Measurements from ENCODE around the gene ALOX15B. TPM values are rescaled to one million over a fixed set of nuclear protein-coding genes. Genes with fewer than 3 reads are reported as not detected.

Gene ALOX15B
- total RNA-seq, 5 donors from 2014 or later (not counting 1 experiment from before 2014, with no cell fraction given) = 0.10 to 0.20 (median 0.13) TPM; not detected in 2

DNA sequence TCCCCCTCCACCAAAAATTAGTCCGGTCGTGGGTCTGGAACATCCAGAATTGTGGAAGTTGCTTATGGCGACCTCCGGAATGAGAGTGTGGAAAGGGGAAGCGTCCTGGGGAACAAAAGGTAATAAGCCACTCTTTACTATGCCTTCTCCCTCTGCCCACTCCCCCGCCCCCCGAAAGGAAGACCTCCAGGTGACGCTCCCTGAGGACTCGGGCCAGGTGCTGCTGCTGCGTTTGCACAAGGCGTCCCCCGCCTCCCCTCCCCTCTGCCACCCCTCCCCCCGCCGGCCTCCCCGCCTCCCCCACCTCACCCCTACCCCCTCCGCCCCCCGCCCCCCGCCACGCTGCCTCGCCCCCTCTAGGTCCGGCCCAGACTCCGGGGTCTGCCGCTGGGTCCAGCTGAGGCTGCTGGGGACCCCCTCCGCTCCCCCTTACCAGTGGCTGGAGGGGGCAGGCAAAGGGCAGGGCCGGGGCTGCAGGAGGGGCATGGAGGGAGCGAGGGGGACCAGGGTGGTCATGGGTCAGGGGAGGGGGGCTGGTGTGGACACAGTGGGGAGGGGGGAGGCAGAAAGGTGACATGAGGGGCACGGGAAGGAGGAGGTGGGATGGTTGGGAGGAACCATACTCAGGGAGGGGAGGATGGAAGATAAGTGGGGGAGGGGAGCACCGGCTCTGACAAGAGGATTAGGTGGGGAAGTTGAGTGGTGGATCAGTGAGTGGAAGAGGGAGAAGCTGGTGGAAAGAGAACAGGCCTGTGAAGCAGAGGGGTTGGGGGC, 25.1 kb downstream of the ALOX15B start:
- Mint-ChIP-seq H3K9me3 (no peaks in the 10 kb centered on the region), H3K4me3 (no peak overlapping the region), H3K27ac (no peak overlapping the region), H3K4me1 (no peaks in the 10 kb centered on the region), H3K36me3 (no peaks in the 10 kb centered on the region), H3K27me3 (peaks cover 42 to 48% of the 10 kb centered on the region in 2 donors)
- WGBS (ENCODE audit: insufficient coverage) = 0% methylated on average over 3 of the region's 28 CpGs
- no peak overlapping the region for H3K27ac ChIP-seq (ENCODE audit: low read length)
- ATAC-seq (replicated peaks in 1 of 4) (no peak), DNase-seq (no peak)
- H3K4me3 ChIP-seq (ENCODE audit: control insufficient read depth in 1 of 2, extremely low read depth in 1 of 2, low read length in 1 of 2) = no peak overlapping the region
- peaks cover 4 to 37% of the 10 kb centered on the region in 2 experiments for H3K27me3 ChIP-seq (replicated peaks in 1 of 2; ENCODE audit: control insufficient read depth in 2 of 2, extremely low read depth in 1 of 2, insufficient read depth in 2 of 2, low read length in 1 of 2)
- H3K9me3 ChIP-seq = no peaks in the 10 kb centered on the region
- no peaks in the 10 kb centered on the region for H3K4me1 ChIP-seq (ENCODE audit: control insufficient read depth in 1 of 2, extremely low read depth in 1 of 2, insufficient read depth in 2 of 2, low read length in 2 of 2)
- ChIA-PET CTCF (no interaction called here), POLR2A (no interaction called here)
- H3K36me3 ChIP-seq (ENCODE audit: control insufficient read depth in 2 of 2, extremely low read depth in 1 of 2, insufficient read depth in 1 of 2, low read length in 1 of 2) = no peaks in the 10 kb centered on the region

DNA sequence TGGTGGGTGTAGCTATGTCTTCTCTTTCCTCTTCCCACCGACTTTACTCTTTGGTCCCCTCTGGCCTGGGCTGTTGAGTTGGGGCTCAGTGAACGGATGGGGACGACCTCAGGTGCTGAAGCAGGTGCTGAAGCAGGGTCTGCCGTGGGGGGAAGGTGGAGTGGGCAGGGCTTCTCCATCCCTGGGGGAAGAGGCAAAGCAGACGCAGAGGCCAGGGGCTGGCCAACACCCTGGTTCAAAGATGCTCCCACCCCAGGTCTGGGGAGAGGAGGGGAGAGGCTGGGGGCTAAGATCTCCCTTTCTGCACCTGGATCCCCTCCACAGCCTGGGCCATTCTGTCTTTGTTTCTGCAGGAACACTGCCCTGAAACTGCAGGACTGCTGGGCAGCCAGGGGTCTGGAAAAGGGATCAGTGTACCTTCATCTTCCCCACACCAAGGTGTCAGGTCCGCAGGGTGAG, 25.7 kb downstream of the ALOX15B start:
- ATAC-seq (replicated peaks in 1 of 4) = no peak
- peaks cover 4 to 34% of the 10 kb centered on the region in 2 experiments for H3K27me3 ChIP-seq (replicated peaks in 1 of 2; ENCODE audit: control insufficient read depth in 2 of 2, extremely low read depth in 1 of 2, insufficient read depth in 2 of 2, low read length in 1 of 2)
- no peaks in the 10 kb centered on the region for H3K36me3 ChIP-seq (ENCODE audit: control insufficient read depth in 2 of 2, extremely low read depth in 1 of 2, insufficient read depth in 1 of 2, low read length in 1 of 2)
- no peak overlapping the region for H3K4me3 ChIP-seq (ENCODE audit: control insufficient read depth in 1 of 2, extremely low read depth in 1 of 2, low read length in 1 of 2)
- no peaks in the 10 kb centered on the region for H3K4me1 ChIP-seq (ENCODE audit: control insufficient read depth in 1 of 2, extremely low read depth in 1 of 2, insufficient read depth in 2 of 2, low read length in 2 of 2)
- POLR2A ChIA-PET = no interaction called here
- H3K36me3 Mint-ChIP-seq = no peaks in the 10 kb centered on the region
- CTCF ChIA-PET = no interaction called here
- no peak overlapping the region for H3K4me3 Mint-ChIP-seq
- H3K27me3 Mint-ChIP-seq = peaks cover 36 to 43% of the 10 kb centered on the region in 2 donors
- 40% methylated on average over 1 of the region's 6 CpGs for WGBS (ENCODE audit: insufficient coverage)
- H3K9me3 ChIP-seq = no peaks in the 10 kb centered on the region
- no peaks in the 10 kb centered on the region for H3K4me1 Mint-ChIP-seq
- no peak for DNase-seq
- H3K27ac ChIP-seq (ENCODE audit: low read length) = no peak overlapping the region
- no peaks in the 10 kb centered on the region for H3K9me3 Mint-ChIP-seq
- no peak overlapping the region for H3K27ac Mint-ChIP-seq

DNA sequence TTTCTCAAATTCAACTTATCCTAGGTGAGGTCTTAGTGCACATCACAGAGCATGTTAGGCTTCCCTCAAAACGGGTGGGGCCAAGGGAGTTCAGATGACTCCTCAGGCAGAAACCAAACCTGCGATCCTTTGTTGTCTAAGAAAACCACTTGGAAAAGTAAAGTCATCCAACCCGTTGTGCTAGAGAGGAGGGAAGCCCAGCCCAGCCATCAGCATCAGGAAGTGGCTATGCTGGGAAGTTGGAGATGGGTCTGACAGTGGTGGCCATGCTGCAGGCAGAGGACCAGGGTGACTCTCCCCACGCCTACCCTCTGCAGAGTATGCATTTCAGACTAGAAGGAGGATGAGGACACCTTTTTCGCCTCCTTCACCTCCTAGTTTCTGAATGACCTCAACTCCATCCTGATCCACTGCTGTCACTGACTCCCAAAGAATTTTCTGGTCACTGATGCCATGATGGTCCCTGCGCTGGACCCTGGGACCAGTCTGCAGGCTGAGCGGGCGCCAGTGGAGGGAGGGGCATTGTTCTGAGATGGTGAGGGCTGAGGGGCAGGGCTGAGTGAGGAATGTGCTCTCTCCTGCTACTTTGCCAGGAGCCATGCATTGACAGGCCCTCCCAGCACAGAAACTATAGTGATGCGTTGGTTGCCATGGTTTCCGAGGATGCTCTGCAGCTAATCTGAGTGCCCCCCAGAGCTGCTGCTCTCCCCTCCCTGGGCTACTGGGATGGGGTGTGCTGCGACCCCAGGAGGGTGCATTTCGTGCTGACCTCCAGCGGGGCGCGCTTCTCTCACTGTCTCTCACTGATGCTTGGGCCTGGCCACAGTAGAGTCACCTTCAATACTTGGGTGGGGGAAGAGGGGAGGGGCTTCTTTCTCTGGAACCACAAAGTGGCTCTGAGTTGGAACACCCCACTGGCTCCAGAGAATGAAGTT, 28.2 kb downstream of the ALOX15B start:
- H3K36me3 Mint-ChIP-seq = no peaks in the 10 kb centered on the region
- no peak for ATAC-seq (replicated peaks in 1 of 4)
- Histone ChIP-seq H3K27me3 (replicated peaks in 1 of 2; ENCODE audit: control insufficient read depth in 2 of 2, extremely low read depth in 1 of 2, insufficient read depth in 2 of 2, low read length in 1 of 2) (peaks cover 2 to 56% of the 10 kb centered on the region in 2 experiments), H3K27ac (ENCODE audit: low read length) (no peak overlapping the region), H3K4me3 (ENCODE audit: control insufficient read depth in 1 of 2, extremely low read depth in 1 of 2, low read length in 1 of 2) (no peak overlapping the region), H3K4me1 (ENCODE audit: control insufficient read depth in 1 of 2, extremely low read depth in 1 of 2, insufficient read depth in 2 of 2, low read length in 2 of 2) (peaks cover 0 to 2% of the 10 kb centered on the region in 2 experiments), H3K36me3 (ENCODE audit: control insufficient read depth in 2 of 2, extremely low read depth in 1 of 2, insufficient read depth in 1 of 2, low read length in 1 of 2) (no peaks in the 10 kb centered on the region), H3K9me3 (no peaks in the 10 kb centered on the region)
- H3K4me1 Mint-ChIP-seq = no peaks in the 10 kb centered on the region
- no peak overlapping the region for H3K4me3 Mint-ChIP-seq
- no peak overlapping the region for H3K27ac Mint-ChIP-seq
- CTCF ChIA-PET = no interaction called here
- H3K9me3 Mint-ChIP-seq = no peaks in the 10 kb centered on the region
- WGBS (ENCODE audit: insufficient coverage) = 74% methylated on average over 7 of the region's 15 CpGs
- POLR2A ChIA-PET = no interaction called here
- no peak for DNase-seq
- H3K27me3 Mint-ChIP-seq = peaks cover 31 to 40% of the 10 kb centered on the region in 2 donors

DNA sequence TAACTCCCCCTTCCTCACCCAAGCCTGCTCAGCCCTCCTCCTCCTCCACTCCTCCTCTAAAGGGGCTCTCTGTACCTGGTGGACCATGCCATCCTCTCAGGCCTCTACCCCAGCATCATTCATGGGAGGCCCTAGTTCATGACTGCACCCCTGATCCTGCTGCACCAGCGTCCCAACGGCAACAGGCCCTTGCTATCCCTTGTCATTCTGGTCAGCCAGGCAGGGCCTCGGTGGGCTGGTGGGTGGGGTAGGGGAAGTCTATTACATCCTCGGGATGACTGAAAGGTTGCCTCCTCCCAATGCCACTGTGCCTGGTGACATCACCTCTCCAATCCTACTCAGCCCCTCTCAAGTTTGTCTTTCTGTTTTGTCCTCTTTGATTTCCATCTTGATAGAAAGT, 28.9 kb downstream of the ALOX15B start:
- H3K4me1 ChIP-seq (ENCODE audit: control insufficient read depth in 1 of 2, extremely low read depth in 1 of 2, insufficient read depth in 2 of 2, low read length in 2 of 2) = peaks cover under 1 to 9% of the 10 kb centered on the region in 2 experiments
- no peaks in the 10 kb centered on the region for H3K9me3 ChIP-seq
- Mint-ChIP-seq H3K4me3 (no peak overlapping the region), H3K9me3 (no peaks in the 10 kb centered on the region), H3K4me1 (peaks cover 5 to 6% (median 6%) of the 10 kb centered on the region in 3 donors), H3K36me3 (no peaks in the 10 kb centered on the region), H3K27me3 (peaks cover 29 to 39% of the 10 kb centered on the region in 2 donors), H3K27ac (no peak overlapping the region)
- CTCF ChIA-PET = no interaction called here
- WGBS (ENCODE audit: insufficient coverage) = no CpG with 5 or more reads among the region's 4 CpGs
- no peak overlapping the region for H3K27ac ChIP-seq (ENCODE audit: low read length)
- H3K36me3 ChIP-seq (ENCODE audit: control insufficient read depth in 2 of 2, extremely low read depth in 1 of 2, insufficient read depth in 1 of 2, low read length in 1 of 2) = no peaks in the 10 kb centered on the region
- POLR2A ChIA-PET = no interaction called here
- ATAC-seq (replicated peaks in 1 of 4) (no peak), DNase-seq (no peak)
- no peak overlapping the region for H3K4me3 ChIP-seq (ENCODE audit: control insufficient read depth in 1 of 2, extremely low read depth in 1 of 2, low read length in 1 of 2)
- H3K27me3 ChIP-seq (replicated peaks in 1 of 2; ENCODE audit: control insufficient read depth in 2 of 2, extremely low read depth in 1 of 2, insufficient read depth in 2 of 2, low read length in 1 of 2) = peaks cover 2 to 61% of the 10 kb centered on the region in 2 experiments

DNA sequence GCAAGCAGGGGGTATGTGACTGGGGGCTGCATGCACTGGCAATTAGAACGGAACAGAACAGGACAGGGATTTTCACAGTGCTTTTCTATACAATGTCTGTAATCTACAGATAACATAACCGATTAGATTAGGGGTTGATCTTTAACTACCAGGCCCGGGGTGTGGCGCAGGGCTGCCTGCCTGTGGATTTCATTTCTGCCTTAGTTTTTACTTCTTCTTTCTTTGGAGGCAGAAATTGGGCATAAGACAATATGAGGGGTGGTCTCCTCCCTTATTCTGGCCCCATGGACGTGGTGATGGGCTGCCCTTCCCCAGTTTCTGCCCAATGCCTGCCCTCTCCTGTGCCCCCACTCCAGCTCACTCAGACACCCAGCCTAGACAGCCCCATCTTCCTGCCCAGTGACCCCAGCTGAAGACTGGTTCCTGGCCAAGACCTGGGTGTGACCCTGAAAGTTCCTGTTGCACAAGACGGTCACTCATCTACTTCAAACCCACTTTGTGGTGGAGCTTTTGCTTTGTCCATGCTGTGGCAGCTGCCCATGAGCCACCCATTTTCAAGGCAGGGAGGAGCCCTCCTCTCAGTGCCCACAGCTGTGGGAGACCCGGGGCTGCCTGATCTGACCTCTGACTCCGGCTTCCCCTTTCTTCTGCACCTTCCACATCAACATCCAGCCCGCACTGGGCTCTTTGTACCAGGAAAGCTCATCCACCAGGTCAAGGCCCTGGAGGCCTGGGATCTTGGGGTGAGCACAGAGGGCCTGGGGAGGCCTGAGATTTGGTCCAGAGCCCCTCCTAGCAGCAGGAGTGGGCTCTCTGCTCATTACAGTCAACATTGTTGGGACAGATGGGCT, 30.1 kb downstream of the ALOX15B start:
- peaks cover 2 to 66% of the 10 kb centered on the region in 2 experiments for H3K27me3 ChIP-seq (replicated peaks in 1 of 2; ENCODE audit: control insufficient read depth in 2 of 2, extremely low read depth in 1 of 2, insufficient read depth in 2 of 2, low read length in 1 of 2)
- H3K4me3 ChIP-seq (ENCODE audit: control insufficient read depth in 1 of 2, extremely low read depth in 1 of 2, low read length in 1 of 2) = no peak overlapping the region
- Mint-ChIP-seq H3K27ac (no peak overlapping the region), H3K4me1 (peaks cover 16 to 18% (median 16%) of the 10 kb centered on the region in 3 donors), H3K9me3 (no peaks in the 10 kb centered on the region), H3K36me3 (no peaks in the 10 kb centered on the region), H3K27me3 (peaks cover 27 to 39% of the 10 kb centered on the region in 2 donors), H3K4me3 (no peak overlapping the region)
- POLR2A ChIA-PET = no interaction called here
- WGBS (ENCODE audit: insufficient coverage) = 57% methylated on average over 1 of the region's 9 CpGs
- H3K4me1 ChIP-seq (ENCODE audit: control insufficient read depth in 1 of 2, extremely low read depth in 1 of 2, insufficient read depth in 2 of 2, low read length in 2 of 2) = peaks cover 4 to 21% of the 10 kb centered on the region in 2 experiments
- ATAC-seq (replicated peaks in 1 of 4) (no peak), DNase-seq (peak in 4 of 35 experiments; percentile 17 to 45 (median 20))
- no peaks in the 10 kb centered on the region for H3K36me3 ChIP-seq (ENCODE audit: control insufficient read depth in 2 of 2, extremely low read depth in 1 of 2, insufficient read depth in 1 of 2, low read length in 1 of 2)
- CTCF ChIA-PET = interaction anchor here (0.6 to 1.7 kb wide), 6 partner anchors 8 to 286 kb away, joined by 3 to 7 read pairs (median 5); no protein-coding TSS in a partner anchor
- H3K27ac ChIP-seq (ENCODE audit: low read length) = no peak overlapping the region
- no peaks in the 10 kb centered on the region for H3K9me3 ChIP-seq

DNA sequence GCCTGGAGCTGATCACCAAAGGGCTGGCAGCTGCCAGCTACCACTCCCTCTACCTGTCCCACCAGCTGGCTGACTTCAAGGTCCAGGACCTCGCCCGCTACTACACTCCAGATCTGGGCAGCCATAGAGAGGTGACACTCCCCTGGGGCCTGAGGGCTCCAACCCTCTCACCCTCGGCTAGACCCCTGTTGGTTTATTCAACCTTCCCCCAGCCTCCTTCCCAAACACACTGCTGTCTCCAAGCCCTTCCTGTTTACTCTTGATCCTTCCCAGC, 30.7 kb downstream of the ALOX15B start:
- Histone ChIP-seq H3K9me3 (no peaks in the 10 kb centered on the region), H3K4me3 (ENCODE audit: control insufficient read depth in 1 of 2, extremely low read depth in 1 of 2, low read length in 1 of 2) (no peak overlapping the region), H3K27ac (ENCODE audit: low read length) (no peak overlapping the region), H3K36me3 (ENCODE audit: control insufficient read depth in 2 of 2, extremely low read depth in 1 of 2, insufficient read depth in 1 of 2, low read length in 1 of 2) (no peaks in the 10 kb centered on the region), H3K27me3 (replicated peaks in 1 of 2; ENCODE audit: control insufficient read depth in 2 of 2, extremely low read depth in 1 of 2, insufficient read depth in 2 of 2, low read length in 1 of 2) (peaks cover 3 to 66% of the 10 kb centered on the region in 2 experiments), H3K4me1 (ENCODE audit: control insufficient read depth in 1 of 2, extremely low read depth in 1 of 2, insufficient read depth in 2 of 2, low read length in 2 of 2) (peaks cover 4 to 26% of the 10 kb centered on the region in 2 experiments)
- CTCF ChIA-PET = interaction anchor here (0.9 to 1.7 kb wide), 4 partner anchors 9 to 170 kb away, joined by 3 to 7 read pairs (median 5); no protein-coding TSS in a partner anchor
- H3K27me3 Mint-ChIP-seq = peaks cover 33 to 40% of the 10 kb centered on the region in 2 donors
- WGBS (ENCODE audit: insufficient coverage) = 80% methylated on average over 3 of the region's 3 CpGs
- H3K4me3 Mint-ChIP-seq = no peak overlapping the region
- no peak for ATAC-seq (replicated peaks in 1 of 4)
- DNase-seq = no peak
- POLR2A ChIA-PET = no interaction called here
- H3K36me3 Mint-ChIP-seq = no peaks in the 10 kb centered on the region
- no peaks in the 10 kb centered on the region for H3K9me3 Mint-ChIP-seq
- peaks cover 19 to 23% (median 21%) of the 10 kb centered on the region in 3 donors for H3K4me1 Mint-ChIP-seq
- H3K27ac Mint-ChIP-seq = no peak overlapping the region

Data from T-cell (primary cell).